K562 (cell line): ENCODE data around the gene SELPLG. TPM values are rescaled to one million over a fixed set of nuclear protein-coding genes. Genes with fewer than 3 reads are reported as not detected.
A peak's percentile ranks its signal among the peaks of the same experiment; 100 is the strongest.

Experiments
- HSF4 ChIP-seq: fragments of 250-450 bp; sonication (Bioruptor Pico); IDR thresholded peaks from 2 replicates; pipeline ENCODE4 v2.1.2; 2022; ENCODE audit warnings: mild to moderate bottlenecking, moderate library complexity, borderline replicate concordance
- NRF1 ChIP-seq, 2 experiments: fragments of 450-650 bp; IDR thresholded peaks in 1 of 2; conservative IDR thresholded peaks in 1 of 2; 2 replicates each; pipeline ENCODE4 v1.6.1; 2014; ENCODE audit warnings: mild to moderate bottlenecking in 2 of 2
- SPI1 ChIP-seq: IDR thresholded peaks from 2 replicates; pipeline ENCODE4 v1.6.1; 2011; ENCODE audit warnings: low read depth, low read length, control low read depth, borderline replicate concordance
- ZBTB40 ChIP-seq, 2 experiments: fragments of 450-650 bp in 1 of 2; sonication (generic) in 1 of 2; formaldehyde crosslinking in 1 of 2; IDR thresholded peaks; 2 replicates each; pipeline versions ENCODE4 v1.7.1 to v1.9.0; 2016 to 2022; ENCODE audit warnings: inconsistent platforms in 1 of 2, mild to moderate bottlenecking in 1 of 2, missing genetic modification reagents in 1 of 2
- ZC3H11A ChIP-seq: IDR thresholded peaks from 2 replicates; pipeline ENCODE4 v1.6.1; 2012; ENCODE audit warnings: low read depth, low read length, improper control_type of control experiment
- ZNF318 ChIP-seq, 2 experiments: fragments of 450-650 bp; IDR thresholded peaks; 2 replicates each; pipeline ENCODE4 v1.6.1; 2016; ENCODE audit warnings: mild to moderate bottlenecking in 2 of 2, borderline replicate concordance in 1 of 2, low read depth in 1 of 2, moderate library complexity in 1 of 2
- polyA plus RNA-seq, 8 experiments: library from polyadenylated mRNA; depleted of rRNA in 4 of 8; stranded (reverse) in 5 of 8; unstranded in 3 of 8; fragments of >200 nt; fragmentation: Nextera tagmentation in 2 of 8; fragmentation: Illumina TruSeq in 1 of 8; extraction: Ambion mirVana in 2 of 8; extraction: Trizol in 1 of 8; gene quantifications; 2 replicates each; pipeline versions ENCODE4 v1.2.1 to v1.2.3, GENCODE V29; 2011 to 2014; ENCODE audit warnings: inconsistent platforms in 1 of 8, missing spikeins in 1 of 8
- total RNA-seq, 7 experiments: library from RNA; depleted of rRNA in 6 of 7; stranded (reverse); fragments of >200 nt in 6 of 7; fragmentation: Illumina TruSeq in 2 of 7; extraction: Trizol in 2 of 7; gene quantifications; 2 replicates each; pipeline versions ENCODE4 v1.2.1 to v1.2.3, GENCODE V29; 2011 to 2021; ENCODE audit warnings: low replicate concordance in 1 of 7

SELPLG gene
- total and polyA plus RNA-seq, 9 of the 15 experiments (the other 6 are each of a cell fraction or from before 2014, with no cell fraction given), result 0.22 to 10.2 (median 1.7) TPM

GRCh38 chr12:108629824-108630476 is 3.7 kb downstream of the SELPLG start (continued):
- peak in 1 of 2 experiments; percentile 36; a peak in 1 of 4 replicates for TF ChIP-seq NRF1 (conservative IDR thresholded peaks at IDR 0.05 in 1 of 2, IDR thresholded peaks at IDR 0.05 in 1 of 2)
- TF ChIP-seq ZNF318 (IDR thresholded peaks at IDR 0.05; ENCODE audit: borderline replicate concordance in 1 of 2, low read depth in 1 of 2), result peak in 1 of 2 experiments; percentile 73; a peak in 2 of 4 replicates
- peak; percentile 19; the same call in 1 of the 2 replicates for TF ChIP-seq HSF4 (CRISPR knock-in tag)
- no peak for TF ChIP-seq SPI1
- TF ChIP-seq ZBTB40 (IDR thresholded peaks at IDR 0.05), result peak; percentile 32; the same call in 1 of the 2 replicates
- TF ChIP-seq ZBTB40 (CRISPR knock-in tag; IDR thresholded peaks at IDR 0.05), result no peak
- 0 out of 2 replicates have a peak, but pooled peaks have one; percentile 71 for TF ChIP-seq ZC3H11A
